ENCODE measurements around the gene TAGLN3. TPM values are rescaled to one million over a fixed set of nuclear protein-coding genes. Genes with fewer than 3 reads are reported as not detected.

TAGLN3 gene
- total RNA-seq, 2 experiments from 2014 or later, result 0.78 to 0.85 TPM

GRCh38 chr3:112012205-112012992 is 13.7 kb downstream of the TAGLN3 start:
- Mint-ChIP-seq H3K27ac (no peak overlapping the region), H3K9me3 (no peaks in the 10 kb centered on the region), H3K4me1 (ENCODE audit: low read depth) (peaks cover 19% of the 10 kb centered on the region), H3K4me3 (no peak overlapping the region), H3K36me3 (no peaks in the 10 kb centered on the region), H3K27me3 (no peaks in the 10 kb centered on the region)
- POLR2A ChIA-PET, result interaction anchor here (1.4 to 1.7 kb wide), 2 partner anchors 23 to 33 kb away, joined by 7 to 11 read pairs; partner anchors contain the start of gene ABHD10
- CTCF ChIA-PET, result interaction anchor here (0.6 to 7.3 kb wide), 21 partner anchors 11 to 344 kb away, joined by 3 to 395 read pairs (median 11); partner anchors contain the start of genes ABHD10, PHLDB2 and TAGLN3
- DNase-seq, result no peak
- intact Hi-C loops (cut with micrococcal nuclease), result no loop called here

GRCh38 chr3:112013058-112013783 is 14.5 kb downstream of the TAGLN3 start:
- H3K27ac Mint-ChIP-seq, result peak overlapping the region; percentile 40
- H3K4me1 Mint-ChIP-seq (ENCODE audit: low read depth), result peaks cover 19% of the 10 kb centered on the region
- no peaks in the 10 kb centered on the region for H3K36me3 Mint-ChIP-seq

GRCh38 chr3:112013784-112014143 is 15.0 kb downstream of the TAGLN3 start:
- no peaks in the 10 kb centered on the region for H3K9me3 Mint-ChIP-seq
- ChIA-PET CTCF (interaction anchor here (0.6 to 7.3 kb wide), 42 partner anchors 9 to 1218 kb away, joined by 3 to 395 read pairs (median 6); partner anchors contain the start of genes ABHD10, PHLDB2 and TAGLN3), POLR2A (interaction anchor here (0.9 to 1.7 kb wide), 3 partner anchors 11 to 35 kb away, joined by 3 to 11 read pairs (median 7); partner anchors contain the start of gene ABHD10)
- no peak overlapping the region for H3K27ac Mint-ChIP-seq
- no peaks in the 10 kb centered on the region for H3K27me3 Mint-ChIP-seq
- DNase-seq, result no peak
- no peak overlapping the region for H3K4me3 Mint-ChIP-seq
- intact Hi-C loops (cut with micrococcal nuclease), result loop anchor here (1.0 kb wide), 5 partner anchors 11 to 296 kb away; partner anchors contain the start of gene ABHD10
- H3K36me3 Mint-ChIP-seq, result no peaks in the 10 kb centered on the region
- peaks cover 19% of the 10 kb centered on the region for H3K4me1 Mint-ChIP-seq (ENCODE audit: low read depth)

More at GRCh38 chr3:112013058-112013783, 14.5 kb downstream of the TAGLN3 start:
- peak; percentile 82 for DNase-seq
- no peaks in the 10 kb centered on the region for H3K27me3 Mint-ChIP-seq
- no peaks in the 10 kb centered on the region for H3K9me3 Mint-ChIP-seq
- H3K4me3 Mint-ChIP-seq, result no peak overlapping the region
- intact Hi-C loops (cut with micrococcal nuclease), result loop anchor here (1.0 kb wide), 5 partner anchors 11 to 296 kb away; partner anchors contain the start of gene ABHD10
- POLR2A ChIA-PET, result interaction anchor here (0.9 to 1.7 kb wide), 3 partner anchors 11 to 34 kb away, joined by 3 to 11 read pairs (median 7); partner anchors contain the start of gene ABHD10
- CTCF ChIA-PET, result interaction anchor here (0.6 to 7.3 kb wide), 45 partner anchors 10 to 1217 kb away, joined by 3 to 395 read pairs (median 5); partner anchors contain the start of genes ABHD10, PHLDB2 and TAGLN3

- Mint-ChIP-seq H3K36me3 (no peaks in the 10 kb centered on the region), H3K9me3 (no peaks in the 10 kb centered on the region), H3K4me3 (no peak overlapping the region), H3K27ac (no peak overlapping the region), H3K4me1 (ENCODE audit: low read depth) (peaks cover 19% of the 10 kb centered on the region), H3K27me3 (no peaks in the 10 kb centered on the region)
- CTCF ChIA-PET, result interaction anchor here (1.0 to 7.3 kb wide), 4 partner anchors 10 to 300 kb away, joined by 3 to 395 read pairs (median 82); no protein-coding TSS in a partner anchor
- POLR2A ChIA-PET, result no interaction called here
- DNase-seq, result no peak
- intact Hi-C loops (cut with micrococcal nuclease), result no loop called here
Measured at GRCh38 chr3:112017091-112017490, 18.4 kb downstream of the TAGLN3 start.

- Mint-ChIP-seq H3K27ac (no peak overlapping the region), H3K27me3 (no peaks in the 10 kb centered on the region), H3K4me3 (no peak overlapping the region), H3K4me1 (ENCODE audit: low read depth) (peaks cover 7% of the 10 kb centered on the region), H3K9me3 (no peaks in the 10 kb centered on the region), H3K36me3 (no peaks in the 10 kb centered on the region)
- ChIA-PET CTCF (interaction anchor here (0.8 to 1.3 kb wide), 3 partner anchors 25 to 40 kb away, joined by 3 to 6 read pairs (median 4); partner anchors contain the start of gene ABHD10), POLR2A (no interaction called here)
- intact Hi-C loops (cut with micrococcal nuclease), result no loop called here
- DNase-seq, result no peak
Measured at GRCh38 chr3:112018712-112019111, 20.0 kb downstream of the TAGLN3 start.

- ChIA-PET POLR2A (no interaction called here), CTCF (no interaction called here)
- H3K4me3 Mint-ChIP-seq, result no peak overlapping the region
- peaks cover 4% of the 10 kb centered on the region for H3K4me1 Mint-ChIP-seq (ENCODE audit: low read depth)
- H3K27me3 Mint-ChIP-seq, result no peaks in the 10 kb centered on the region
- no peak overlapping the region for H3K27ac Mint-ChIP-seq
- no peak for DNase-seq
- H3K36me3 Mint-ChIP-seq, result no peaks in the 10 kb centered on the region
- intact Hi-C loops (cut with micrococcal nuclease), result loop anchor here (2.0 kb wide), 1 partner anchor 23 kb away; no protein-coding TSS in a partner anchor
- H3K9me3 Mint-ChIP-seq, result no peaks in the 10 kb centered on the region
Measured at GRCh38 chr3:112019716-112020115, 21.0 kb downstream of the TAGLN3 start.

GRCh38 chr3:112020674-112021085 is 22.0 kb downstream of the TAGLN3 start:
- DNase-seq, result no peak
- intact Hi-C loops (cut with micrococcal nuclease), result loop anchor here (2.0 kb wide), 1 partner anchor 22 kb away; no protein-coding TSS in a partner anchor
- H3K27me3 Mint-ChIP-seq, result no peaks in the 10 kb centered on the region
- no peaks in the 10 kb centered on the region for H3K36me3 Mint-ChIP-seq
- peaks cover 4% of the 10 kb centered on the region for H3K4me1 Mint-ChIP-seq (ENCODE audit: low read depth)
- no peak overlapping the region for H3K4me3 Mint-ChIP-seq
- POLR2A ChIA-PET, result interaction anchor here (1.1 kb wide), 1 partner anchor 42 kb away, joined by 3 read pairs; the partner anchor contains the start of gene ABHD10
- CTCF ChIA-PET, result no interaction called here
- H3K27ac Mint-ChIP-seq, result no peak overlapping the region
- no peaks in the 10 kb centered on the region for H3K9me3 Mint-ChIP-seq

- H3K9me3 Mint-ChIP-seq, result no peaks in the 10 kb centered on the region
- ChIA-PET POLR2A (no interaction called here), CTCF (interaction anchor here (1.2 to 1.5 kb wide), 2 partner anchors 14 to 16 kb away, joined by 4 to 6 read pairs; no protein-coding TSS in a partner anchor)
- no peak overlapping the region for H3K27ac Mint-ChIP-seq
- H3K4me3 Mint-ChIP-seq, result no peak overlapping the region
- H3K4me1 Mint-ChIP-seq (ENCODE audit: low read depth), result no peaks in the 10 kb centered on the region
- no peaks in the 10 kb centered on the region for H3K36me3 Mint-ChIP-seq
- no peaks in the 10 kb centered on the region for H3K27me3 Mint-ChIP-seq
- no peak for DNase-seq
- intact Hi-C loops (cut with micrococcal nuclease), result no loop called here
Measured at GRCh38 chr3:112027142-112027541, 28.4 kb downstream of the TAGLN3 start.

- no peak overlapping the region for H3K4me3 Mint-ChIP-seq
- no peaks in the 10 kb centered on the region for H3K4me1 Mint-ChIP-seq (ENCODE audit: low read depth)
- no peak overlapping the region for H3K27ac Mint-ChIP-seq
- DNase-seq, result no peak
- H3K27me3 Mint-ChIP-seq, result no peaks in the 10 kb centered on the region
- CTCF ChIA-PET, result interaction anchor here (0.8 to 1.5 kb wide), 2 partner anchors 13 to 16 kb away, joined by 3 to 4 read pairs; no protein-coding TSS in a partner anchor
- intact Hi-C loops (cut with micrococcal nuclease), result no loop called here
- H3K36me3 Mint-ChIP-seq, result no peaks in the 10 kb centered on the region
- POLR2A ChIA-PET, result no interaction called here
- H3K9me3 Mint-ChIP-seq, result no peaks in the 10 kb centered on the region
Measured at GRCh38 chr3:112027826-112028225, 29.1 kb downstream of the TAGLN3 start.

- H3K4me1 Mint-ChIP-seq (ENCODE audit: low read depth), result no peaks in the 10 kb centered on the region
- no peak overlapping the region for H3K27ac Mint-ChIP-seq
- no peaks in the 10 kb centered on the region for H3K36me3 Mint-ChIP-seq
- no peaks in the 10 kb centered on the region for H3K9me3 Mint-ChIP-seq
- ChIA-PET POLR2A (no interaction called here), CTCF (interaction anchor here (2.1 kb wide), 1 partner anchor 12 kb away, joined by 10 read pairs; no protein-coding TSS in a partner anchor)
- H3K27me3 Mint-ChIP-seq, result no peaks in the 10 kb centered on the region
- H3K4me3 Mint-ChIP-seq, result no peak overlapping the region
- DNase-seq, result no peak
- intact Hi-C loops (cut with micrococcal nuclease), result no loop called here
Measured at GRCh38 chr3:112030901-112031300, 32.2 kb downstream of the TAGLN3 start.

GRCh38 chr3:112032098-112032731 is 33.5 kb downstream of the TAGLN3 start:
- Mint-ChIP-seq H3K4me3 (no peak overlapping the region), H3K4me1 (ENCODE audit: low read depth) (no peaks in the 10 kb centered on the region), H3K9me3 (no peaks in the 10 kb centered on the region), H3K36me3 (no peaks in the 10 kb centered on the region), H3K27ac (no peak overlapping the region), H3K27me3 (no peaks in the 10 kb centered on the region)
- no peak for DNase-seq
- POLR2A ChIA-PET, result no interaction called here
- CTCF ChIA-PET, result interaction anchor here (2.1 kb wide), 1 partner anchor 11 kb away, joined by 10 read pairs; no protein-coding TSS in a partner anchor
- intact Hi-C loops (cut with micrococcal nuclease), result no loop called here
